Keratinocyte (primary cell): ENCODE results near the gene SENP1. TPM values are rescaled to one million over a fixed set of nuclear protein-coding genes. Genes with fewer than 3 reads are reported as not detected.

Source experiments
- DNase-seq: peaks from one replicate; pipeline ENCODE4 v3.0.0-alpha.2; 2011; ENCODE audit warnings: low read depth, missing footprints, low spot score
- FAIRE-seq: peaks from 2 replicates; lab custom pipeline; 2011; peaks lifted over from hg19 to GRCh38; lab: Jason Lieb, UNC
- H2AFZ ChIP-seq: 2 replicates; pipeline ENCODE4 v1.6.0; 2012; ENCODE audit warnings: low read length, control low read depth, inconsistent platforms; ENCODE audit not compliant: control insufficient read depth
- H3K27ac ChIP-seq: 2 replicates; pipeline ENCODE4 v1.5.1; 2011; ENCODE audit warnings: low read length; ENCODE audit not compliant: control insufficient read depth, insufficient read depth
- H3K27me3 ChIP-seq: 3 replicates; pipeline ENCODE4 v1.6.0; 2011; ENCODE audit warnings: low read length; ENCODE audit not compliant: control insufficient read depth, insufficient read depth; ENCODE audit errors: extremely low read depth
- H3K36me3 ChIP-seq, 2 experiments: 2 replicates in 1 of 2; 3 replicates in 1 of 2; pipeline ENCODE4 v1.5.1; 2011; ENCODE audit warnings: low read length in 2 of 2, mild to moderate bottlenecking in 1 of 2; ENCODE audit not compliant: control insufficient read depth in 2 of 2, insufficient read depth in 2 of 2; ENCODE audit errors: extremely low read depth in 1 of 2
- H3K4me1 ChIP-seq: 3 replicates; pipeline ENCODE4 v1.5.1; 2011; ENCODE audit warnings: low read length; ENCODE audit not compliant: control insufficient read depth, insufficient read depth; ENCODE audit errors: extremely low read depth
- H3K4me2 ChIP-seq: 3 replicates; pipeline ENCODE4 v1.6.0; 2011; ENCODE audit warnings: low read depth, low read length; ENCODE audit not compliant: control insufficient read depth, insufficient read depth; ENCODE audit errors: extremely low read depth
- H3K4me3 ChIP-seq, 3 experiments: fragments of 200-600 bp in 1 of 3; sonication (generic) in 1 of 3; 2 replicates in 2 of 3; 3 replicates in 1 of 3; pipeline ENCODE4 v1.5.1; 2011 to 2016; ENCODE audit warnings: low read length in 3 of 3, mild to moderate bottlenecking in 3 of 3, control low read depth in 2 of 3, inconsistent platforms in 1 of 3, low read depth in 1 of 3, mixed read lengths in 1 of 3, mixed run types in 1 of 3, moderate library complexity in 1 of 3; ENCODE audit not compliant: control insufficient read depth in 2 of 3, insufficient read depth in 2 of 3; ENCODE audit errors: extremely low read depth in 1 of 3
- H3K79me2 ChIP-seq: 2 replicates; pipeline ENCODE4 v1.6.0; 2012; ENCODE audit warnings: low read length; ENCODE audit not compliant: control insufficient read depth, insufficient read depth
- H3K9ac ChIP-seq: 3 replicates; pipeline ENCODE4 v1.6.0; 2011; ENCODE audit warnings: low read length; ENCODE audit not compliant: control insufficient read depth, insufficient read depth; ENCODE audit errors: extremely low read depth
- H3K9me1 ChIP-seq: 3 replicates; pipeline ENCODE4 v1.6.0; 2011; ENCODE audit warnings: low read length; ENCODE audit not compliant: control insufficient read depth, insufficient read depth; ENCODE audit errors: extremely low read depth
- H3K9me3 ChIP-seq: 2 replicates; pipeline ENCODE4 v1.5.1; 2012; ENCODE audit warnings: low read depth, low read length; ENCODE audit not compliant: control insufficient read depth
- H4K20me1 ChIP-seq: 3 replicates; pipeline ENCODE4 v1.6.0; 2011; ENCODE audit warnings: low read length; ENCODE audit not compliant: control insufficient read depth, insufficient read depth; ENCODE audit errors: extremely low read depth
- EZH2 ChIP-seq: IDR thresholded peaks from one replicate; pipeline ENCODE4 v1.6.1; 2012; ENCODE audit warnings: inconsistent platforms, mild to moderate bottlenecking, low read length, moderate library complexity
- dilution Hi-C: fragments of 300-500 bp; cut with MboI; formaldehyde crosslinking; loops from one replicate; pipeline ENCODE4 v1.7.0; 2020; ENCODE audit warnings: low sequenced_read_pairs; ENCODE audit not compliant: extremely low pct_ligation_motif_present
- polyA plus RNA-seq, 5 experiments: library from polyadenylated mRNA; depleted of rRNA in 3 of 5; stranded (reverse) in 3 of 5; stranded (forward) in 1 of 5; unstranded in 1 of 5; fragments of >200 nt; gene quantifications; 1 replicate in 1 of 5; 2 replicates in 3 of 5; 3 replicates in 1 of 5; pipeline versions ENCODE4 v1.2.1 to v1.2.3, GENCODE V29; 2011 to 2012; ENCODE audit warnings: missing spikeins in 2 of 5, low read depth in 1 of 5, low replicate concordance in 1 of 5
- TF ChIP-seq, protein P1 (sequence below), 3 experiments: IDR thresholded peaks in 1 of 3; conservative IDR thresholded peaks in 1 of 3; optimal IDR thresholded peaks in 1 of 3; 2 replicates in 2 of 3; 3 replicates in 1 of 3; pipeline versions ENCODE3 to v1.5.1; 2011; ENCODE audit warnings: low read length in 3 of 3, mild to moderate bottlenecking in 3 of 3, moderate library complexity in 2 of 3, control low read depth in 1 of 3, inconsistent platforms in 1 of 3; ENCODE audit not compliant: insufficient read depth in 2 of 3; ENCODE audit errors: extremely low read depth in 1 of 3

Gene SENP1
- polyA plus RNA-seq, 1 donor (not counting 4 experiments of a cell fraction or from before 2014, with no cell fraction given) = 15.4 TPM

DNA sequence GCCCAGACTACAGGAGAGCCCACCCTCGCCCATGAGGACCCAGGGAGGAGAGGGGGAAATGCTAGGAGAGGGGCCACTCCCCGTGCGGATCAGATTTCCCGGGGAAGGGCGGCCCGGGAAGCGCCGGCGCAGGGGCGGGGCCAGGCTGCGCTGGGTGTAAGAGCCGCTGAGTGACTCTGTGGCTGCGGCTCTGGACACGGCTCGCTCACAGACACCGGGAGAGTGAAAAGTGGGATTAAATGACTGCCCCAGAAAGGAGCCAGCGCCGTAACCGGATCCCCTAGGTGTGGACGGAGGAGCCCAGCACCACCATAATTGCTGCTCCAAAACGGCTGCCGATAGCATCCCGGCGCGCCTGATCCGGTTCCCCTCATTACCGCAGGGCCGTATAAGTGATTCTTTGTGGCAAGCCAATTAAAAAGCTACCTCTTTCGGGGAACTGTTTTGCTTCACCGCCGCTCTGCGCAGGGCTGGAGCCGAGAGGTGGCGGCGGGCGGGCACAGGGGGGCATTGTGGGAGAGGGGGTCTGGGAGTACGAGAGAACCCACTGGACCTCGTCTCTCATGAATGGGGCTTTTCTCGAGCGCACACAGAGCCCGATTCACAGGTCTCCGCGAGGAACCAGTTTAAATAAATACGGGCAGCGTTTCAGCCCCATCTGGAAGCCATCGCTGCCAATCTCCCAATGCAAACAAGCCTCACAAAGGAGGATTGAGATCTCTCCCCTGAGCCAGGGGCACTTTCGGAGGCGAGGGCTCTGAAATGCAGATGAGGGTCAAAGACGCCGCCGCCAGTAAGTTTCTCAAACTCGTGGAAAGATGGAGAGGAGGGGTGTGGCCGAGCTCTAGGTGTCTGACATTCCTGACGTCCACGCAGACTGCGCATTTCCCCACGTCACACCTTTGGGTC lies 104.1 kb downstream of the SENP1 start:
- TF ChIP-seq EZH2 = no peak
- TF ChIP-seq, protein P1, sequence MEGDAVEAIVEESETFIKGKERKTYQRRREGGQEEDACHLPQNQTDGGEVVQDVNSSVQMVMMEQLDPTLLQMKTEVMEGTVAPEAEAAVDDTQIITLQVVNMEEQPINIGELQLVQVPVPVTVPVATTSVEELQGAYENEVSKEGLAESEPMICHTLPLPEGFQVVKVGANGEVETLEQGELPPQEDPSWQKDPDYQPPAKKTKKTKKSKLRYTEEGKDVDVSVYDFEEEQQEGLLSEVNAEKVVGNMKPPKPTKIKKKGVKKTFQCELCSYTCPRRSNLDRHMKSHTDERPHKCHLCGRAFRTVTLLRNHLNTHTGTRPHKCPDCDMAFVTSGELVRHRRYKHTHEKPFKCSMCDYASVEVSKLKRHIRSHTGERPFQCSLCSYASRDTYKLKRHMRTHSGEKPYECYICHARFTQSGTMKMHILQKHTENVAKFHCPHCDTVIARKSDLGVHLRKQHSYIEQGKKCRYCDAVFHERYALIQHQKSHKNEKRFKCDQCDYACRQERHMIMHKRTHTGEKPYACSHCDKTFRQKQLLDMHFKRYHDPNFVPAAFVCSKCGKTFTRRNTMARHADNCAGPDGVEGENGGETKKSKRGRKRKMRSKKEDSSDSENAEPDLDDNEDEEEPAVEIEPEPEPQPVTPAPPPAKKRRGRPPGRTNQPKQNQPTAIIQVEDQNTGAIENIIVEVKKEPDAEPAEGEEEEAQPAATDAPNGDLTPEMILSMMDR (optimal IDR thresholded peaks at IDR 0.05 in 1 of 3, IDR thresholded peaks at IDR 0.05 in 1 of 3, conservative IDR thresholded peaks at IDR 0.05 in 1 of 3; ENCODE audit: extremely low read depth in 1 of 3, insufficient read depth in 2 of 3, low read length in 3 of 3) = no peak
- Histone ChIP-seq H3K4me1 (peaks cover 33% of the 10 kb centered on the region), H3K4me3 (peak overlapping the region; percentile 36 to 91 (median 84)), H3K27ac (peak overlapping the region; percentile 91), H3K36me3 (no peaks in the 10 kb centered on the region), H3K27me3 (peaks cover 49% of the 10 kb centered on the region), H3K79me2 (no peaks in the 10 kb centered on the region), H3K9me1 (no peaks in the 10 kb centered on the region), H3K9me3 (no peaks in the 10 kb centered on the region), H3K4me2 (peak overlapping the region; percentile 100), H4K20me1 (no peaks in the 10 kb centered on the region), H2AFZ (peak overlapping the region; percentile 96), H3K9ac (peak overlapping the region; percentile 89)
- dilution Hi-C loops = no loop called here
- FAIRE-seq (no peak), DNase-seq (no peak)

DNA sequence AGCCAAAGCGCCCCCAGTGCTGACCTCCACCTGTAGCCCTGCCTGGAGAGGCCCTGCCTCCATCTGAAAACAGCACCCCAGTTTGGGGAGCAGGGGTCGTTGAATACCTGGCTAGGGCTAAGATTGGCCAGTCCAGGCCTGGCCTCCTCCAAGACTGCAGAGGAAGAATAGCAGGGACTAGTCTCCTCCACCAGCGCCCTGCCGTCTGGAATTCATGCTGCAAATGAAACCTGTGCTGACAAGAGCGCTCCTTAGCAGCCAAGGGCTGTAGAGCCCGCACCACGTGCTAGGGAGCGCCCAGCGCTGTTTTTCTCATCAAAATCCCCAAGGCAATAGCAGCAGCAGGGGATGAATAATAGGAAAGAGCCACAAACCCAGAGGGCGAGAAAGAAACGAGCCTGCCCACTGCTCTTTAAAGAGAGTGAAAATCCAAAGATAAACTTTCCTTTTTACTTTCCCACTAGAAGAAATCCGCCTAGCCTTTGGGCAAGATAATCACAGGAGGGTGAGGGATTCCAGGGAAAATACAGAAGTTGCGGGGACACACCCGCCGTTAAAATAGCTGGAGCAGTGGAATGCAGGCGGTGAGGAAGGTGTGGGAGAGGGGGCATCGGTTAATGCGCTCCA lies 104.9 kb downstream of the SENP1 start:
- FAIRE-seq = peak; percentile 93

More for the DNA sequence above, 104.9 kb downstream of the SENP1 start:
- peak; percentile 81 for DNase-seq
- dilution Hi-C loops = no loop called here
- H3K9ac ChIP-seq = peak overlapping the region; percentile 89
- no peaks in the 10 kb centered on the region for H3K9me3 ChIP-seq
- peak overlapping the region; percentile 91 for H3K27ac ChIP-seq
- H3K4me3 ChIP-seq = peak overlapping the region; percentile 36 to 91 (median 84)
- TF ChIP-seq, protein P1 (optimal IDR thresholded peaks at IDR 0.05 in 1 of 3, IDR thresholded peaks at IDR 0.05 in 1 of 3, conservative IDR thresholded peaks at IDR 0.05 in 1 of 3; ENCODE audit: extremely low read depth in 1 of 3, insufficient read depth in 2 of 3, low read length in 3 of 3) = peak; percentile 21 to 63 (median 29)
- TF ChIP-seq EZH2 = no peak
- H3K36me3 ChIP-seq = no peaks in the 10 kb centered on the region
- H3K4me2 ChIP-seq = peak overlapping the region; percentile 100
- peaks cover 33% of the 10 kb centered on the region for H3K4me1 ChIP-seq
- no peaks in the 10 kb centered on the region for H4K20me1 ChIP-seq
- peaks cover 48% of the 10 kb centered on the region for H3K27me3 ChIP-seq
- no peaks in the 10 kb centered on the region for H3K9me1 ChIP-seq
- H3K79me2 ChIP-seq = no peaks in the 10 kb centered on the region
- peak overlapping the region; percentile 96 for H2AFZ ChIP-seq
